DOHH2 (cell line): ENCODE measurements around the gene EPSTI1.

Experiments
- H3F3A ChIP-seq: fragments of 200-600 bp; sonication (generic), shearing (Covaris generic); 2 replicates; pipeline ENCODE4 v1.6.0; 2016; ENCODE audit warnings: antibody characterized with exemption, mild to moderate bottlenecking; ENCODE audit not compliant: control insufficient read depth, insufficient read depth
- H3K27ac ChIP-seq: fragments of 200-600 bp; sonication (generic); 2 replicates; pipeline ENCODE4 v1.5.1; 2014; ENCODE audit warnings: low read depth, mild to moderate bottlenecking, low read length, moderate library complexity
- H3K27me3 ChIP-seq: fragments of 200-600 bp; sonication (generic); 2 replicates; pipeline ENCODE4 v1.6.1; 2014; ENCODE audit warnings: mild to moderate bottlenecking, low read length, mixed read lengths; ENCODE audit not compliant: control insufficient read depth
- H3K36me3 ChIP-seq: fragments of 200-600 bp; sonication (generic); 2 replicates; pipeline ENCODE4 v1.6.1; 2014; ENCODE audit warnings: mild to moderate bottlenecking, low read length, moderate library complexity, mixed read lengths; ENCODE audit not compliant: control insufficient read depth
- H3K4me1 ChIP-seq: fragments of 200-600 bp; sonication (generic); 2 replicates; pipeline ENCODE4 v1.6.1; 2014; ENCODE audit warnings: mild to moderate bottlenecking, low read length, mixed read lengths; ENCODE audit not compliant: control insufficient read depth
- H3K4me2 ChIP-seq: fragments of 200-600 bp; sonication (generic); 2 replicates; pipeline ENCODE4 v1.6.0; 2014; ENCODE audit warnings: mild to moderate bottlenecking, low read length, moderate library complexity
- H3K4me3 ChIP-seq: fragments of 200-600 bp; sonication (generic); 2 replicates; pipeline ENCODE4 v1.5.1; 2014; ENCODE audit warnings: mild to moderate bottlenecking, low read length, mixed read lengths
- H3K79me2 ChIP-seq: fragments of 200-600 bp; sonication (generic); 2 replicates; pipeline ENCODE4 v1.6.1; 2014; ENCODE audit warnings: mild to moderate bottlenecking, low read length, mixed read lengths; ENCODE audit not compliant: control insufficient read depth
- H3K9me2 ChIP-seq: fragments of 200-600 bp; sonication (generic); replicated peaks from 2 replicates; pipeline ENCODE4 v1.6.1; 2014; ENCODE audit warnings: mild to moderate bottlenecking, low read length, mixed read lengths; ENCODE audit not compliant: control insufficient read depth
- H3K9me3 ChIP-seq: fragments of 200-600 bp; sonication (generic); 2 replicates; pipeline ENCODE4 v1.6.1; 2014; ENCODE audit warnings: antibody characterized with exemption, low read length, mixed read lengths; ENCODE audit not compliant: control insufficient read depth, insufficient read depth
- H4K20me1 ChIP-seq: fragments of 200-600 bp; sonication (generic); 2 replicates; pipeline ENCODE4 v1.6.0; 2014; ENCODE audit warnings: low read depth, mild to moderate bottlenecking, antibody characterized with exemption, low read length, moderate library complexity; ENCODE audit not compliant: control insufficient read depth, insufficient read depth
- EZH2phosphoT487 ChIP-seq: fragments of 200-600 bp; sonication (generic); IDR thresholded peaks from 2 replicates; pipeline ENCODE4 v1.6.1; 2017; ENCODE audit warnings: borderline replicate concordance, mild to moderate bottlenecking, antibody characterized with exemption, low read length, moderate library complexity, mixed read lengths
- TF ChIP-seq, protein P1 (sequence below): fragments of 200-600 bp; sonication (generic); IDR thresholded peaks from one replicate; pipeline ENCODE4 v1.5.1; 2014; ENCODE audit warnings: antibody characterized with exemption, mild to moderate bottlenecking, low read depth, low read length; ENCODE audit not compliant: poor library complexity, severe bottlenecking

Gene EPSTI1

GRCh38 chr13:42880056-42880605 lies 111.9 kb downstream of the EPSTI1 start:
- Histone ChIP-seq H3K4me2 (no peak overlapping the region), H3K36me3 (no peaks in the 10 kb centered on the region), H4K20me1 (no peaks in the 10 kb centered on the region), H3K27me3 (no peaks in the 10 kb centered on the region), H3F3A (no peaks in the 10 kb centered on the region), H3K9me3 (no peaks in the 10 kb centered on the region), H3K9me2 (no peaks in the 10 kb centered on the region), H3K79me2 (no peaks in the 10 kb centered on the region), H3K4me1 (no peaks in the 10 kb centered on the region), H3K4me3 (no peak overlapping the region), H3K27ac (no peak overlapping the region)
- TF ChIP-seq, protein P1, sequence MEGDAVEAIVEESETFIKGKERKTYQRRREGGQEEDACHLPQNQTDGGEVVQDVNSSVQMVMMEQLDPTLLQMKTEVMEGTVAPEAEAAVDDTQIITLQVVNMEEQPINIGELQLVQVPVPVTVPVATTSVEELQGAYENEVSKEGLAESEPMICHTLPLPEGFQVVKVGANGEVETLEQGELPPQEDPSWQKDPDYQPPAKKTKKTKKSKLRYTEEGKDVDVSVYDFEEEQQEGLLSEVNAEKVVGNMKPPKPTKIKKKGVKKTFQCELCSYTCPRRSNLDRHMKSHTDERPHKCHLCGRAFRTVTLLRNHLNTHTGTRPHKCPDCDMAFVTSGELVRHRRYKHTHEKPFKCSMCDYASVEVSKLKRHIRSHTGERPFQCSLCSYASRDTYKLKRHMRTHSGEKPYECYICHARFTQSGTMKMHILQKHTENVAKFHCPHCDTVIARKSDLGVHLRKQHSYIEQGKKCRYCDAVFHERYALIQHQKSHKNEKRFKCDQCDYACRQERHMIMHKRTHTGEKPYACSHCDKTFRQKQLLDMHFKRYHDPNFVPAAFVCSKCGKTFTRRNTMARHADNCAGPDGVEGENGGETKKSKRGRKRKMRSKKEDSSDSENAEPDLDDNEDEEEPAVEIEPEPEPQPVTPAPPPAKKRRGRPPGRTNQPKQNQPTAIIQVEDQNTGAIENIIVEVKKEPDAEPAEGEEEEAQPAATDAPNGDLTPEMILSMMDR = no peak
- TF ChIP-seq EZH2phosphoT487 = no peak

DNA sequence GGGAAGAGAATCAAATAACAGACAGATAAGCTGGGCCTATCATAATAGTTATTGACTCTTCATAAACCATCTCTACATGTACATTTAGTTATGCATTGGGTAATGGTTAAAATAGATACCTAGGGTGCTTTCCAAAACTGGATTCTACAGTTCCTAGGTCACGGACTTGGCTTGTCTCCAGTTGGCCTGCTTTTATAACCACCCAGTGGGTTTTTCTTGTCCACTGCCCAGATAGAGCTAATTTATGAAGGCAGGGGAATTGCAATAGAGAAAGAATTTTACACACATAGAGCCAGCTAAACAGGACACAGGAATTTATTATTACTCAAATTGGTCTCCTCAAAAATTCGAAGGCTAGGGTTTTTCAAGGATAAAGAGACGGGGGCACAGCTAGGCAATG lies 113.3 kb downstream of the EPSTI1 start:
- H3K9me2 ChIP-seq = no peaks in the 10 kb centered on the region
- H3K9me3 ChIP-seq = no peaks in the 10 kb centered on the region
- H3K79me2 ChIP-seq = no peaks in the 10 kb centered on the region
- TF ChIP-seq, protein P1 = no peak
- no peak for TF ChIP-seq EZH2phosphoT487
- H3K27ac ChIP-seq = no peak overlapping the region
- H3K27me3 ChIP-seq = no peaks in the 10 kb centered on the region
- no peak overlapping the region for H3K4me3 ChIP-seq
- no peak overlapping the region for H3K4me2 ChIP-seq
- H4K20me1 ChIP-seq = no peaks in the 10 kb centered on the region
- no peaks in the 10 kb centered on the region for H3F3A ChIP-seq
- H3K36me3 ChIP-seq = no peaks in the 10 kb centered on the region
- H3K4me1 ChIP-seq = no peaks in the 10 kb centered on the region

- TF ChIP-seq, protein P1 = no peak
- no peak for TF ChIP-seq EZH2phosphoT487
- Histone ChIP-seq H3K4me2 (no peak overlapping the region), H3K4me3 (no peak overlapping the region), H3F3A (no peaks in the 10 kb centered on the region), H3K27ac (no peak overlapping the region), H3K9me2 (no peaks in the 10 kb centered on the region), H4K20me1 (no peaks in the 10 kb centered on the region), H3K9me3 (no peaks in the 10 kb centered on the region), H3K27me3 (no peaks in the 10 kb centered on the region), H3K79me2 (no peaks in the 10 kb centered on the region), H3K4me1 (no peaks in the 10 kb centered on the region), H3K36me3 (no peaks in the 10 kb centered on the region)
Measured at GRCh38 chr13:42876887-42877545, 115.0 kb downstream of the EPSTI1 start.
